NCI-H1694 treated with DMSO at 0.1 percent for 48 hours (cell line): ENCODE results near the gene APOA4.
A peak's percentile ranks its signal among the peaks of the same experiment; 100 is the strongest.

Source experiments
- DNase-seq: peaks from one replicate; lab custom pipeline; 2025; lab: John Stamatoyannopoulos, UW

APOA4 gene

DNA sequence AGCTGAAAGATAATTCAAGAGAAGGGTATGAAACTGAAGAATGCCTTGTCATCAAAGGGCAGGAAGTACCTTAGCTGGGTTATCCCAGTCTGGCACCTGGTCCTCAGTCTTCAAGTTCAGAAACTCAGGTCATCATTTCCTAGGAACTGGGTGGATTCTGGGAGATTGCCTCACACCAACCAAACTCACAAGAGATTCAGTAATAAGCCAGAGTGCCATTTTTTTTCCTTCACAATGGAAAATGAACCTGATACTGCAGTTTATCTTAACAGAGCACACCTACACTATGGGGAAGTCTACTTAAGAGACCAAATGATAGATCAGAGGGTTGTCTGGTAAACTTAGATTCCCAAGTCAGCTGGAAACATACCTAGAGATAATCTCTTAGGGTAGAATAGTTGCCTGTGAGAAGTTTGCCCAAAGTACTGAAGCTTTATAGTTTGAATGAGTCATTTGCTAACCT, 46.6 kb downstream of the APOA4 start:
- no peak for DNase-seq

DNA sequence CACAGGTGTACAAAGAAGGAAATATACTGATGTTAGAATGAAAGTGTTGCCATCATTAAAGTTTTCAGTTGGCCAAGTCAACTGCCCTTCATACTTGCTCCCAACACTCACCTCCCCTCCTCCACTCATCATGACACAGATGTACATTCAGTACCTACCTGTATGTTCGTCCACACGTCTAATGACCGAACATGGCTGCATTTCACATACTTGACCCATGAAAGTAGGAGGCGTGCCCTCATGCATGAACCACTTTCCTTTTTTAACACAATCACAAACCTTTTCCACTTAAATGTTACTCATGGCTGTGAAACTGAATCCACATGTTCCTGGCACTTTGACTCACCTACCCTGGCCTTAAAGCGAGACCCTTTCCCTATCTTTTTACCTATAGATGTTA, 47.1 kb downstream of the APOA4 start:
- DNase-seq, result no peak

DNA sequence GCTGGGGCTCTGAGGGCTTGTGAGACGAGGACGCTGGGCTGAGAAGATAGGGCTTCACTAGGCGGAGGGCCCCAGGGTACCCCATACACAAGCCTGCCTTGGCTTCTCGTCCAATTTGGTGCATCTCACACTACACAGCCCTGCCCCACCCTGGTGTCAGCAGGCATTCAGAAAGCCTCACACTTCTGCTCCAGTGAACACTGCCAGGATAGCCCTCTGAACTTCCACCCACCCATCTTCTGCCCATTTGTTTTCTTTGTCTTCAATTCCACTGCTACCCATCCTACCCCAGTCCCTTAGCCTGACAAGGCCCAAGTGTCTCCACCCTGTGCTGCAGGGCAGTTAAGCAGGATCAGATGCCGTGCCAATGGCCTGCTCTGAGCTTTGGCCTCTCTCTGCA, 48.4 kb downstream of the APOA4 start:
- DNase-seq, result no peak

DNA sequence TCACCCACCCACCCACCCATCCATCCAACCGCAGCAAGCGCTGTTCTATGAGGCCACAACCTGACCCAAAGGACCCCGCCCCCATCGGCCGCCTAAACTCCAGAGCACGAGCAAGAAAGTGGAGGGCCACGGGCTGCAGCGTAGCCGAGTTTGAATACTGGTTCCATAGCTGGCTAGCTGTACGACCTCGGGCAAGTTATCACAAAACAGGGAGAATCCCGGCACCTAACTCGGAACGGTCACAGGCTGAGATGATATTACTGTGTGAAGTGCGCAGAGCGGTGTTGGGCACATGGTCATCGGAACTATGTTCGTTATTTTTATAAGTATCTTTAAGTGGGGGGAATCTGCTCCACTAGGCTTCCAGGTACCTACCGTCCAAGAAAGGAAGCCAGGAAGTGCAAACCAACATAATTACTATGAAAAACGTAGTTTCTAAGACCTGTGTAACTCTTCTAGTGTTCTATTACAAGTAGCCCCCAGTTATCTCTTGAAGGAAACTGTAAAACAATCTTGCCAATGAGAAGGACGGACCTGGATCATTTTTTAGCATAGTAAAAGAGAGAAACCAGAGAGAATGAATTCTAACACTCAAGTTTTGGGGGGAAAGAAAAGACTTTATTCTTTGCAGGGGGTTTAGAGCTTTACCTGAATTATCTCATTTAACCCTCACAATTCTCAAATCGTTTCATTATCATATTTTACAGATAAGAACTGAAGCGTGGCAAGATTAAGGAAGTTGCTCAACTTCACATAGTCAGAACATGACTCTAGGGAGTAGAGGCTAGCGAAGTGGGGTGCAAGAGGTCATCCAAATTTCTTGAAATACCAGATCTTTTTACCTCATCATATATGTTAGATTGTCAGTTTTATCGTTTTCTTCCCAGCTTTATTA, 49.7 kb downstream of the APOA4 start:
- no peak for DNase-seq

GRCh38 chr11:116772443-116773202, 50.5 kb downstream of the APOA4 start, which contains the start of gene BUD13:
Gene BUD13 (minus strand): TSS chr11:116772987. CDS start chr11:116772964, 23 bp downstream.
- peak; percentile 34 for DNase-seq

- no peak for DNase-seq
Observed at GRCh38 chr11:116771935-116772334, 51.2 kb downstream of the APOA4 start.
